A549 (cell line): ENCODE results near the gene KCNIP3. TPM values are rescaled to one million over a fixed set of nuclear protein-coding genes. Genes with fewer than 3 reads are reported as not detected.

Experiments
- ATAC-seq, 2 experiments: fragments of 200-7000 bp in 1 of 2; fragments of >200 bp in 1 of 2; cut with Nextera tagmentation in 1 of 2; cut with Tn5 transposase in 1 of 2; 3 replicates each; pipeline versions ENCODE4 v1.8.0 to v1.9.1; 2018 to 2020; ENCODE audit warnings: mild to moderate bottlenecking in 1 of 2, moderate library complexity in 1 of 2
- CTCF ChIA-PET: fragments of 300-600 bp; sonication (Branson Sonifier 250); formaldehyde crosslinking; extraction: SDS; loops from one replicate; lab custom pipeline; 2021; ENCODE audit warnings: antibody characterized with exemption, inconsistent platforms; lab: Yijun Ruan, JAX
- POLR2A ChIA-PET: fragments of 350-600 bp; formaldehyde crosslinking; extraction: SDS; loops from one replicate; lab custom pipeline; 2021; ENCODE audit warnings: antibody characterized with exemption, inconsistent platforms; lab: Yijun Ruan, JAX
- DNase-seq, 2 experiments: peaks; one replicate each; pipeline versions ENCODE4 v3.0.0 to v3.0.0-alpha.2; 2011 to 2016; ENCODE audit warnings: low read depth in 1 of 2, low spot score in 1 of 2
- FAIRE-seq: peaks from 2 replicates; lab custom pipeline; 2011; peaks lifted over from hg19 to GRCh38; lab: Jason Lieb, UNC
- H3K27ac ChIP-seq, 2 experiments: fragments of >200 bp; sonication (Bioruptor Twin); formaldehyde crosslinking; 3 replicates each; pipeline ENCODE4 v1.5.1; 2016 to 2017
- H3K4me1 ChIP-seq: fragments of >200 bp; sonication (Bioruptor Twin); formaldehyde crosslinking; 3 replicates; pipeline ENCODE4 v1.6.1; 2016
- H3K4me2 ChIP-seq: fragments of >200 bp; sonication (Bioruptor Twin); formaldehyde crosslinking; 3 replicates; pipeline ENCODE4 v1.6.1; 2016
- H3K4me3 ChIP-seq: fragments of >200 bp; sonication (Bioruptor Twin); formaldehyde crosslinking; 3 replicates; pipeline ENCODE4 v1.5.1; 2016
- H3K9me3 ChIP-seq: fragments of >200 bp; sonication (Bioruptor Twin); formaldehyde crosslinking; 3 replicates; pipeline ENCODE4 v1.6.1; 2016
- BCL3 ChIP-seq: fragments of >200 bp; sonication (Bioruptor Twin); formaldehyde crosslinking; IDR thresholded peaks from 3 replicates; pipeline ENCODE4 v1.6.1; 2016
- CBX2 ChIP-seq: fragments of 200-600 bp; sonication (generic); IDR thresholded peaks from 2 replicates; pipeline ENCODE4 v1.6.1; 2016; ENCODE audit warnings: low read depth, mild to moderate bottlenecking, borderline replicate concordance
- CBX8 ChIP-seq: fragments of 200-600 bp; sonication (generic); IDR thresholded peaks from 2 replicates; pipeline ENCODE4 v1.6.1; 2016
- CHD2 ChIP-seq: fragments of 150-350 bp; IDR thresholded peaks from 2 replicates; pipeline ENCODE4 v1.6.1; 2014; ENCODE audit warnings: low read length; ENCODE audit not compliant: partially characterized antibody
- E2F6 ChIP-seq: IDR thresholded peaks from 2 replicates; pipeline ENCODE4 v1.6.1; 2012; ENCODE audit warnings: low read depth, borderline replicate concordance
- FOSB ChIP-seq: fragments of 250-450 bp; sonication (Bioruptor Pico); IDR thresholded peaks from 2 replicates; pipeline ENCODE4 v1.5.0; 2020; ENCODE audit warnings: mild to moderate bottlenecking, moderate library complexity
- FOSL2 ChIP-seq, 2 experiments: fragments of 450-650 bp in 1 of 2; fragments of >200 bp in 1 of 2; sonication (Bioruptor Twin) in 1 of 2; formaldehyde crosslinking; IDR thresholded peaks; 2 replicates each; pipeline versions ENCODE4 v1.5.0 to v1.6.1; 2016 to 2020; ENCODE audit warnings: mild to moderate bottlenecking in 1 of 2, moderate library complexity in 1 of 2
- FOXS1 ChIP-seq: fragments of 250-450 bp; sonication (Bioruptor Pico); IDR thresholded peaks from 2 replicates; pipeline ENCODE4 v1.5.0; 2020; ENCODE audit warnings: mild to moderate bottlenecking, moderate library complexity
- HOXA7 ChIP-seq: fragments of 250-450 bp; sonication (Bioruptor Pico); IDR thresholded peaks from 2 replicates; pipeline ENCODE4 v1.5.0; 2020; ENCODE audit warnings: mild to moderate bottlenecking, moderate library complexity
- POLR2AphosphoS2 ChIP-seq: conservative IDR thresholded peaks from 2 replicates; pipeline ENCODE4 v1.6.1; 2012; ENCODE audit warnings: low read length, improper control_type of control experiment, inconsistent platforms
- RAD21 ChIP-seq, 2 experiments: fragments of >200 bp in 1 of 2; sonication (Bioruptor Twin) in 1 of 2; formaldehyde crosslinking in 1 of 2; IDR thresholded peaks in 1 of 2; conservative IDR thresholded peaks in 1 of 2; 2 replicates in 1 of 2; 3 replicates in 1 of 2; pipeline ENCODE4 v1.6.1; 2012 to 2018; ENCODE audit warnings: inconsistent platforms in 1 of 2
- RARB ChIP-seq: fragments of 250-450 bp; sonication (Bioruptor Pico); IDR thresholded peaks from 2 replicates; pipeline ENCODE4 v1.8.0; 2021; ENCODE audit warnings: mild to moderate bottlenecking, moderate library complexity
- RFX5 ChIP-seq: fragments of 450-650 bp; IDR thresholded peaks from 2 replicates; pipeline ENCODE4 v1.7.1; 2014; ENCODE audit warnings: antibody characterized with exemption, mild to moderate bottlenecking, moderate library complexity
- ZC3H11A ChIP-seq: fragments of 450-650 bp; IDR thresholded peaks from 2 replicates; pipeline ENCODE4 v1.6.1; 2014; ENCODE audit warnings: antibody characterized with exemption, mild to moderate bottlenecking
- ZFP36 ChIP-seq: fragments of 450-650 bp; IDR thresholded peaks from 2 replicates; pipeline ENCODE4 v1.6.1; 2014; ENCODE audit warnings: borderline replicate concordance; ENCODE audit not compliant: partially characterized antibody
- ZSCAN20 ChIP-seq: fragments of 250-450 bp; sonication (Bioruptor Pico); IDR thresholded peaks from 2 replicates; pipeline ENCODE4 v1.8.0; 2022; ENCODE audit warnings: mild to moderate bottlenecking, moderate library complexity
- WGBS: methylation state at CpG from one replicate; pipeline ENCODE4 v1.1.6; 2017; ENCODE audit errors: missing lambda C conversion rate; 5-methylcytosine and 5-hydroxymethylcytosine counted together
- polyA plus RNA-seq, 4 experiments: library from polyadenylated mRNA; depleted of rRNA in 3 of 4; stranded (reverse); fragments of >200 nt; fragmentation: RNase III in 1 of 4; extraction: RNeasy Plus Mini Kit Qiagen cat#74134 plus additional on column Dnase treatment in 1 of 4; gene quantifications; 2 replicates in 3 of 4; 3 replicates in 1 of 4; pipeline ENCODE4 v1.2.3, GENCODE V29; 2011 to 2017
- TF ChIP-seq, protein P1 (sequence below): fragments of 450-650 bp; IDR thresholded peaks from 2 replicates; pipeline ENCODE4 v1.6.1; 2014; ENCODE audit warnings: antibody characterized with exemption
- TF ChIP-seq, protein P2 (sequence below): fragments of >200 bp; sonication (Bioruptor Twin); formaldehyde crosslinking; IDR thresholded peaks from 3 replicates; pipeline ENCODE4 v1.5.1; 2016

Gene KCNIP3
- polyA plus RNA-seq, 2 of the 4 experiments (the other 2 are of a cell fraction) = 0.13 to 0.84 TPM

DNA sequence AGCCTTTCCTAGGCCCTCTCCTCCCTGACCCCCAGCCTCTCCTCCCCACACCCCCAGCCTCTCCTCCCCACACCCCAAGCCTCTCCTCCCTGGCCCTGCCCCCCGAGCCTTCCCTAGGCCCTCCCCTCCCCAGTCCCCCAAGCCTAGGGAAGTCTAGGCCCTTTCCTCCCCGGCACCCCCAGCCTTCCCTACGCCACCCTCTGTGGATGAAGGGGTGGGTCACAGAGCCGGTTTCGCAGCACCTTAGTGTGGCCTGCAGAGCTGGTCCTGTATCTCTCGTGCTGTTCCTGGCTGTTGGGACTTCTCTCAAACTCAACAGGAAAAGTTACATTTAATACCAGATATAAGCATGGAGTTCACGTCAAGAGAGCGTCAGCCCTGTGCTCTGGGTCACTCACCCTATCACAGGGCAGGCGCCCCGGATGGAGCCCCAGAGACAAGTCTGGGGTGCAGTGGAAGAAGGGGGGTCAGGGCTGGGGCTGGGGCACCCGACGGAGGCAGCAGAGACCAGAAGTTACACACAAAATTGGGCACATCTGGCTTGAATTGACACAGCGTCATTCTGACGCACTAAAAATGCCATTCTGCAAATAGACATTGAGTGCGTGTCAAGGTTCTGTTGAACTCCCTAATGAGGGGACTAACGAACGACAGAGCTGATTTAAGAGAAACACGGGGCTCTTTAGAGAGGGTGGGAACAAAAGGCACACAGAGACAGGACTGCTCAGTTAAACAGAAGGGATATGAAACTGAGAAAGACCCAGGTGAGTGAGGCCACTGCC, 24.0 kb downstream of the KCNIP3 start:
- Histone ChIP-seq H3K27ac (no peak overlapping the region), H3K9me3 (peaks cover 15% of the 10 kb centered on the region; the same call in 2 of the 3 replicates), H3K4me3 (no peak overlapping the region), H3K4me2 (no peak overlapping the region), H3K4me1 (no peaks in the 10 kb centered on the region)
- ChIA-PET POLR2A (no interaction called here), CTCF (interaction anchor here (1.9 kb wide), 1 partner anchor 24 kb away, joined by 5 read pairs; no protein-coding TSS in a partner anchor)
- TF ChIP-seq POLR2AphosphoS2 (no peak), HOXA7 (CRISPR knock-in tag) (no peak), E2F6 (no peak), FOXS1 (CRISPR knock-in tag) (no peak), RFX5 (no peak), FOSL2 (IDR thresholded peaks at IDR 0.05) (no peak), FOSL2 (CRISPR knock-in tag; IDR thresholded peaks at IDR 0.05) (no peak), FOSB (CRISPR knock-in tag) (no peak), ZC3H11A (no peak), RARB (CRISPR knock-in tag) (no peak)
- TF ChIP-seq, protein P1, sequence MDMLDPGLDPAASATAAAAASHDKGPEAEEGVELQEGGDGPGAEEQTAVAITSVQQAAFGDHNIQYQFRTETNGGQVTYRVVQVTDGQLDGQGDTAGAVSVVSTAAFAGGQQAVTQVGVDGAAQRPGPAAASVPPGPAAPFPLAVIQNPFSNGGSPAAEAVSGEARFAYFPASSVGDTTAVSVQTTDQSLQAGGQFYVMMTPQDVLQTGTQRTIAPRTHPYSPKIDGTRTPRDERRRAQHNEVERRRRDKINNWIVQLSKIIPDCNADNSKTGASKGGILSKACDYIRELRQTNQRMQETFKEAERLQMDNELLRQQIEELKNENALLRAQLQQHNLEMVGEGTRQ = no peak
- WGBS = 58% methylated on average over 17 of the region's 18 CpGs
- DNase-seq (no peak), FAIRE-seq (no peak), ATAC-seq (no peak)

GRCh38 chr2:95323347-95324155, 26.4 kb downstream of the KCNIP3 start:
- ATAC-seq (peak in 1 of 2 experiments; percentile 87; a peak in 3 of 6 replicates), FAIRE-seq (no peak), DNase-seq (peak; percentile 32 to 52)
- no peaks in the 10 kb centered on the region for H3K4me1 ChIP-seq
- H3K4me3 ChIP-seq = no peak overlapping the region
- CTCF ChIA-PET = interaction anchor here (1.2 kb wide), 1 partner anchor 21 kb away, joined by 3 read pairs; no protein-coding TSS in a partner anchor
- TF ChIP-seq ZFP36 = no peak
- TF ChIP-seq RAD21 (conservative IDR thresholded peaks at IDR 0.05 in 1 of 2, IDR thresholded peaks at IDR 0.05 in 1 of 2) = peak in 1 of 2 experiments; percentile 36; a peak in 1 of 5 replicates
- no peak for TF ChIP-seq CBX2
- TF ChIP-seq BCL3 = no peak
- TF ChIP-seq, protein P2, sequence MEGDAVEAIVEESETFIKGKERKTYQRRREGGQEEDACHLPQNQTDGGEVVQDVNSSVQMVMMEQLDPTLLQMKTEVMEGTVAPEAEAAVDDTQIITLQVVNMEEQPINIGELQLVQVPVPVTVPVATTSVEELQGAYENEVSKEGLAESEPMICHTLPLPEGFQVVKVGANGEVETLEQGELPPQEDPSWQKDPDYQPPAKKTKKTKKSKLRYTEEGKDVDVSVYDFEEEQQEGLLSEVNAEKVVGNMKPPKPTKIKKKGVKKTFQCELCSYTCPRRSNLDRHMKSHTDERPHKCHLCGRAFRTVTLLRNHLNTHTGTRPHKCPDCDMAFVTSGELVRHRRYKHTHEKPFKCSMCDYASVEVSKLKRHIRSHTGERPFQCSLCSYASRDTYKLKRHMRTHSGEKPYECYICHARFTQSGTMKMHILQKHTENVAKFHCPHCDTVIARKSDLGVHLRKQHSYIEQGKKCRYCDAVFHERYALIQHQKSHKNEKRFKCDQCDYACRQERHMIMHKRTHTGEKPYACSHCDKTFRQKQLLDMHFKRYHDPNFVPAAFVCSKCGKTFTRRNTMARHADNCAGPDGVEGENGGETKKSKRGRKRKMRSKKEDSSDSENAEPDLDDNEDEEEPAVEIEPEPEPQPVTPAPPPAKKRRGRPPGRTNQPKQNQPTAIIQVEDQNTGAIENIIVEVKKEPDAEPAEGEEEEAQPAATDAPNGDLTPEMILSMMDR = peak; percentile 10; the same call in 1 of the 3 replicates
- no peak for TF ChIP-seq CBX8
- TF ChIP-seq CHD2 = no peak
- no peak for TF ChIP-seq FOSL2 (IDR thresholded peaks at IDR 0.05)
- no peak for TF ChIP-seq FOSL2 (CRISPR knock-in tag; IDR thresholded peaks at IDR 0.05)
- TF ChIP-seq POLR2AphosphoS2 = no peak
- TF ChIP-seq ZSCAN20 = no peak
- peaks cover 21% of the 10 kb centered on the region; the same call in 2 of the 3 replicates for H3K9me3 ChIP-seq
- WGBS = 36% methylated on average over 22 of the region's 26 CpGs
- no peak overlapping the region for H3K4me2 ChIP-seq
- no peak overlapping the region for H3K27ac ChIP-seq
- POLR2A ChIA-PET = no interaction called here
